ENCODE results near the gene FOXC1.

DNA sequence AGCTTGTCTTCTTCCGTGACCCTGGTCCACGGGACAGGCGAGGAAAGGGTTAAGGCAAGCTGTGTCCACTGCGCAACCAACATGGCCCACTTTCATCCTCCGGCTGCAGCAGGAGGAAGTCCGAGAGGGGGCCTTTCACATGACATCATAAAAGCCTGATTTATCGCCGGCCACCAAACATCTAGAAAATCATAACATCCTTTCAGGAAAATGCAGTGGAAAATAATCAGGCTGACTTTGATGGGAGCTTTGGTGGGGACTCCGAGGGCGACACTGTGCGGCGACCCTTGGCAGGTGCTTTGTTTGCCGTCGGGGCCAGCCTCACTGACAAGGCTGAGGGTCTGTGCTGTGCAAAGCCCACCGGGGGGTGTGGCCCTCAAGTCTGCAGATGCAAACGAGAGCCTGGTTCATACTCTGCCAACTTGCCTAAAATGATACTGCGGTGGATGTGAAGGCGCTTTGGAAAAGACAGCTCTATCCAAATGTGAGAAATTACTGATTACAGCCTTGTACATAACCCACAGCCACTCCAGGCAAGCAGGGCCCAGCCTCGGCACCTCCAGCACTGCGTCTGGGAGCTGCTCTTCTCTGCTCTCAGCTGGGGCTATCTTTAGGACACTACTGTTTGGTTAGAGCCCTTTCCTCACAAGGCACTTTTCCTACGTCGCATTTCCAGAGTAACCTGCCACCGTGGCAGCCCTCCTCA, 25.7 kb downstream of the FOXC1 start:
- TF ChIP-seq POLR2AphosphoS5 (IDR thresholded peaks at IDR 0.05), result no peak
- TF ChIP-seq, protein P1, sequence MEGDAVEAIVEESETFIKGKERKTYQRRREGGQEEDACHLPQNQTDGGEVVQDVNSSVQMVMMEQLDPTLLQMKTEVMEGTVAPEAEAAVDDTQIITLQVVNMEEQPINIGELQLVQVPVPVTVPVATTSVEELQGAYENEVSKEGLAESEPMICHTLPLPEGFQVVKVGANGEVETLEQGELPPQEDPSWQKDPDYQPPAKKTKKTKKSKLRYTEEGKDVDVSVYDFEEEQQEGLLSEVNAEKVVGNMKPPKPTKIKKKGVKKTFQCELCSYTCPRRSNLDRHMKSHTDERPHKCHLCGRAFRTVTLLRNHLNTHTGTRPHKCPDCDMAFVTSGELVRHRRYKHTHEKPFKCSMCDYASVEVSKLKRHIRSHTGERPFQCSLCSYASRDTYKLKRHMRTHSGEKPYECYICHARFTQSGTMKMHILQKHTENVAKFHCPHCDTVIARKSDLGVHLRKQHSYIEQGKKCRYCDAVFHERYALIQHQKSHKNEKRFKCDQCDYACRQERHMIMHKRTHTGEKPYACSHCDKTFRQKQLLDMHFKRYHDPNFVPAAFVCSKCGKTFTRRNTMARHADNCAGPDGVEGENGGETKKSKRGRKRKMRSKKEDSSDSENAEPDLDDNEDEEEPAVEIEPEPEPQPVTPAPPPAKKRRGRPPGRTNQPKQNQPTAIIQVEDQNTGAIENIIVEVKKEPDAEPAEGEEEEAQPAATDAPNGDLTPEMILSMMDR (IDR thresholded peaks at IDR 0.05), result no peak

Measured in stomach (tissue), 4 donors.